OCI-M2 (cell line): ENCODE data around the gene PTCD3.

ENCODE experiments used
- DNase-seq: peaks from one replicate; lab custom pipeline; 2025; ENCODE audit not compliant: unreplicated experiment; lab: John Stamatoyannopoulos, UW

Gene PTCD3

DNA sequence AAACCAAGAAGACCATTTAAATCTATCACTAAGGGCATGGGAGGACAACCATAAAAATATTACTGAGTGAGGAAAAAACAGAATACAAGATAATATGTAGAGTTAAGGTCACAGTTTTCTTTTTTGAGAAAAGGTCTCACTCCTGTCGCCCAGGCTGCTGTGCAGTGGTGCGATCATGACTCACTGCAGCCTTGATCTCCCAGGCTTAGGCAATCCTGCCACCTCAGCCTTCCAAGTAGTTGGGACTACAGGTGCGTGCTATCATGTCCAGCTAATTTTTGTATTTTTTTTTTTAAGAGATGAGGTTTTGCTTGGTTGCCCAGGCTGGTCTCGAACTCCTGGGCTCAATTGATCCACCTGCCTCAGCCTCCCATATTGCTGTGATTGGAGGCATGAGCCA lies 24.3 kb upstream of the PTCD3 start:
- no peak for DNase-seq

DNA sequence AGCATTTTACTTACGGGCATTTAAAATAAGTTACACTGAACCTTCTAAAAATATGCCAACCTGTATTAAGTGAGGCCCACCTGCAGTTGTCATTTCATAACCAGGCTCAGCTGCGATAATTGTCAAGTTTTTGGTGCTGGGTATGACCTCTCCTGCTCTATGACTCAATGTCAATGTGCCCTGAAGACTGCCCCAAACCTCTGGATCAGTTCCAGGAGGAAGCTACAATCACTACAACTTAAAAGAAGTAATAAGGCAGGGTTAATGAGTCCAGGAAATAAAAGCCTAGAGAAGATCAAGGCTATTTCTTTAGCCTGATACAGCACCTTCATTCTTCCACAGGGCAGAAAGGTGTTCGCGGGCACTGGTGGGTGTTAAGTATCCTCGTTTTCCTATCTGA lies 23.3 kb upstream of the PTCD3 start:
- no peak for DNase-seq

DNA sequence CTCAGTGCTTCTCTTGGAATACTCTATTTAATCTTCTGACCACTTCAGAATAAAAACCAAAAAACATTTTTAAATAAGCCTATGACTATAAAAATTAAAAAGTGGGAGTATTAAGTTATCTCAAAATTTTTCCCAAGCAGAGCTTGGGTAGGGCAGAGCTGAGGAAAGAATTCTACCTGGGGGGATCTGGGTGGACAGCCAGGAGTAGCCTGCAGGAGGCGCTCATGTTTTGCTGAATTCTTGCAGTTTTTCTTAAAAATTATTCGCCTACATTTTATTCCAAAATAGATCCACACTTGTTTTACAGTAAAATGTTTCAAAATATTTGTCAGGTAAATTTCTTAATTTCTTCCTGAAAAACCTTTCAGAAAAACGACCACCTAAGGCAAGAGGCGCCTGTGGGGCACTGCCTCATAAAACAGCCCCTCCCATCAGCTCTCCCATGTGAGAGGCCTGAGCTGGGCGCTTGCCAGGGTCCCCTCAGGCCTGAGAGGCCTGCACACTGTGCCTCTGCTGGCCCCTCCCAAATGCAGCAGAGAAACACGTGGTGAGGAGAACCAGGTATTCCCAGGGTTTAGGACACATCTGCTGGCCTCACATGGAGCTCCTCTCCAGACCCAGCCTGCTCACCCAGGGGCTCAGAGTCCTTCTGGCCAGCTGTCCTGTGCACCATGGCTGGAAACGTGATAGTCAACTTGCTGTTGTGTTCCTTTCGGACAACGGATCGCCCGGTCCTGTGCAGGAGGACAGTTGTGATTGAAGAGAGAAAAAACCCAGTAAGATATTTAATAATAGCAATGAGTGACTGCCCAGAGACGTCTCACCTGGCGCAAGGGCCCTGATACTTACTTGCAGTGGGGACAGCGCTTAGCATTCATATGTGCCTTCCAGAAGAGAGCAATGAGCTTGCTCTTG lies 17.8 kb upstream of the PTCD3 start:
- DNase-seq = no peak

DNA sequence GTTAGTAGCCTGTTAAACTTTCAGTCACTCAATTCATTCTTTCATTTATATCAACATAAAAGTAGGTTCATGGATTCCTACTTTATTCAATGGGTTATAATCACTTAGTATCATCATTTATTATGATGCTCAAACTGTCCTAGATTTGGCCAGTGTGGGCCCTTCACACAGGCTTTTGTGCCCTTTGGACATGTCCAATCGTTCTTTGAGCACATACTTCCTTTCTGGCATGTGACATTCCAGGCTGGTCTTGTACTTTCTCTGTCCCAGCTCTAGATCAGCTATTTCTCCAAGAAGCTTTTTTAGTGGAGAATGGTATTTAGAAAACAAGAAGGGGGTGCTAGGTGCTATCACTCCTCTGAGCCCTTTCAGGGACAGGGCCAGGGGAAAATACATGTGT lies 11.8 kb upstream of the PTCD3 start:
- DNase-seq = no peak

DNA sequence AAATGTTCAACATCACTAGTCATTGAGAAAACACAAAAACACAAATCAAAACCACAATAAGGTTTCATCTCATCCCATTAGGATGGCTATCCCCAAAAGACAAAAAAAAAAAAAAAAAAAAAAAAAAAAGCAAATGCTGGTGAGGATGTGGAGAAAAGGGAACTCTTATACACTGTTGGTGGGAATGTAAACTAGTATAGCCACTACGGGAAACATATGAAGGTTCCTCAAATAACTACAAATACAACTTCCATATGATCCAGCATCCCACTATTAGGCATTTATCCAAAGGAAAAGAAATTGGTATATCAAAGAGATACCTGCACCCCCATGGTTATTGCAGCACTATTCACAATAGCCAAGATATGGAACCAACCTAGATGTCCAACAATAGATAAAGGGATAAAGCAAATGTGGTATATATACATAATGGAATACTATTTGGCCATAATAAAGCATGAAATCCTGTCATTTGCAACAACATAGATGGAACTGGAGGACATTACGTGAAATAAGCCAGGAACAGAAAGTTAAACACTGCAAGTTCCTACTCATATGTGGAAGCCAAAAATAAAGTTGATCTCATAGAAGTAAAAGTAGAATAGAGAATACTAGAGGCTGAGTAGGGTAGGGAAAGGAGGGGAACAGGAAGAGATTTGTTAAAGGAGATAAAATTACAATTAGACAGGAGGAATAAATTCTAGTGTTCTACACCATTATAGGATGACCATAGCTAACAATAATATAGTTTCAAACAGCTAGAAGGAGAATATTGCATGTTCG lies 8.7 kb upstream of the PTCD3 start:
- no peak for DNase-seq

DNA sequence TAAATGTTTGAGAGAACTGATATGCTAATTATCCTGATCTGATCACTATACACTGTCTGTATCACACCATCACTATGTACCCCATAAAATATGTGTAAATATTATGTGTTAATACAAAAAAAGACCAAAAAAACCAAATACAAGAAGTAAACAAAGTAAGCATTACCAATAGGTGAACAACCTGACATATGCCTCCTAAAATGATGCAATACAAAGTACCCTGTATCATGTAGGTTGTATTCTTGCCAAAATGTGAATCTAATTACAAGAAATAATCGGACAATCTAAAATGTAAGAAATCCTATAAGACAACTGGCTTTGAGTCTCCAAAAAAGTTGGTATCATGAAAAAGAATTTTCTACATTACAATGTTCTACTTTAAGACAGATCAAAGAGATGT lies 8.1 kb upstream of the PTCD3 start:
- no peak for DNase-seq

DNA sequence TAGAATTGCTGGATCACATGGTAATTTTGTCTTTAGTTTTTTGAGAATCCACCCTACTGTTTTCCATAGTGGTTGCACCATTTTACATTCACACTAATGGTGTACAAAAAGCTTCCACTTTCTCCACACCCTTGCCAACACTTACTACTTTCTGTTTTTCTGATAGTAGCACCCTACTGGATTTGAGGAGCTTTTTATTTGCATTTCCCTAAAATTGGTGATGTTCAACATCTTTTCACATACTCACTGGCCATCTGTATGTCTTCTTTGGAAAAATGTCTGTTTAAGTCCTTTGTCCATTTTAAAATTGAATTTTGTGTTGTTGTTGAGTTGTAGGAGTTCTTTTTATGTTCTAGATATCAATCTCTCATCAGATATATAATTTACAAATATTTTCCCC lies 3.9 kb upstream of the PTCD3 start:
- DNase-seq = no peak

DNA sequence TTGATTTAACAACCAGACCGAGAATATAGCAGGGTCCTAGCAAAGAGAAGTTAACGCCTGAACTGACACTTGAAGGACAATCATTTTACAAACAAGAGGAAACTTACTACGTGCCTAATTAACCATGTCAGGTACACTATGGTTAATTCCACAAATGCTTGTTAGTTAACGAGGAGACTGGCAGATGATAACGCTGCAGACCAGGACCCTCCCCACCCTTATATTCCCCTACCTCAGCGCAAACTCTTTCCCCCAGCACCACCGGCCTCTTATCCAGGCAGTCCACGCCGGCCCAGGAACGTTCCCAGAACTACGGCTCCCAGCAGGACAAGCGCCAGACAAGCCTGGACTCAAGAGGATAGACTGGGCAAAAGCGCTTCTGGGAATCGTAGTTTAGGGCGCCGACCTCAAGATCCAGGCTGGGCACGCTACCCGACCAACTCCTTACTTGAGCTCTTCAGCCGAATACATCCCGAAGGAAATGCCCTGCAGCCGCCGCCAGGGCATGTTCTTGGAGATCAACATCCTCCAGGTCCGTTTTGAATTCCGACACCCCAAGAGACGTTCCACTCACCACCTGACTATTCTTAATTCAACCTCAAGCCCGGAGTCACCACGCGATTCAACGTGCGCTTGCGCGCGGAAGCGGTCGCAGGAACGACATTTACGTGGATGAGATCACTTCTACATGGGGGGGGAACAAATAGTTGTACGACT lies 625 bp upstream of the PTCD3 start, which contains the start of gene POLR1A:
TSS of gene POLR1A (minus strand) at position 635 of the 717 bp plus-strand sequence. CDS start at position 525, 110 bp downstream.
- DNase-seq = peak; percentile 81

DNA sequence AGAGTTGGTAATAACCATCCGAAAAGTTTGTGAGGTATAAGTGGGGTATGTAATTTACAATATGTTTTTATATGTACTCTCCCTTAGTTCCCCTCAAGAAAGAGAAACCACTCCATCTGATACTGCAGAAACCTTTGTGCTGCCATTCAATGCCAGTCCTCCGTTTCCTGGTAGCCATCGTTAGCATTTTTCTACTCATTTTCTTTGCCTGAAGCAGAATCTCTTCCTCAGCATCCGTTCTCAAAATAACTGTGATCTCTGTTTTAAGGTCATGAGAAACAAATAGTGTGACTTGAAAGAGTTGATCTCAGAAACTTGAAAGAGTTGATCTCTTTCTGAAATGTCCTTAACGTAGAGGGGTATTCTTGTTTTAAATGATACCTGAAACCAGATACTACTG lies 996 bp downstream of the PTCD3 start:
- DNase-seq = no peak

DNA sequence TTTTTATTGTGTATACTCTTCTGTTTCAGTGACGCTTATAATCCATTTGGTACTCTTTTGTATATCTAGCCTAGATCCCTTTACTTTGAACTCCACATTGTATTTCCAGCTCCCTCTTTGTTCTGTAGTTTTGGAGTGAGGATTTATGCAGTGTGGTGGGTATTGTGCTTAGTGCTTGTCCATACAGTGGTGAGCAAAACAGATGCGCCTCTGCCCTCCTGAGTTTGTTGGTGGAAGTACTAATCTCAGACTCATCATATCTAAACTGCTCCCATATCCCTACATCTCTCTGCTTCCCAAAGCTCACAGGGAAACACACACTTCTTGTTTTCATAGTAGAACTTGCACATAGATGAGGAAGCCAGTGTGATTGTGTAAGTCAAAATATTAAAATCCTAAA lies 12.1 kb downstream of the PTCD3 start:
- no peak for DNase-seq

DNA sequence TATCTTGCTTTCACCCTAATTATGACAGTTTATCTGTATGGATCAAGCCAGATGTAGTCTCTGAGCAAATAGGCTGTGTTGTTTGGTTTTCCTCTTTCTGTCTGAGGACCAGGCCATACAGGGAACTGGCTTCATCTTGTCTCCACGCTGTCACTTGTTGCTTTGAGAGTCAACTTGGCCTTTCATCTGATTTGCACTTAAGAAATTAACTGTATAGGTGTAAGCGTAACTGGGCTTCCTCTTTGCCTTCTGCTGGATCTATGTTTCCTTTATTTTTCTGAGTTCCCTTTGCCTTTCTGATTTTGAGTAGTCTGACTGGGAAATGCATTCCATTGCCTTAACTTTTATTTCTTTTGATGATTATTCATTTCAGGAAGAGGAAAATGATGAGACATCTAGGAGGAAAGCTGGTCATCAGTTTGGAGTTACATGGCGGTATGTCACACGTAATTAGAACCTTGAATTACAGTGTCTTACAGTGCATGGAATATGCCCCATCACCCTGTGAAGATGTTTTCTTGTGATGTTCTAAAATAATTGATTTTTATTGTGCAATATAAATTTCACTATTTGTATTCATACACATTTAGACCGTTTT lies 17.4 kb downstream of the PTCD3 start:
- no peak for DNase-seq

DNA sequence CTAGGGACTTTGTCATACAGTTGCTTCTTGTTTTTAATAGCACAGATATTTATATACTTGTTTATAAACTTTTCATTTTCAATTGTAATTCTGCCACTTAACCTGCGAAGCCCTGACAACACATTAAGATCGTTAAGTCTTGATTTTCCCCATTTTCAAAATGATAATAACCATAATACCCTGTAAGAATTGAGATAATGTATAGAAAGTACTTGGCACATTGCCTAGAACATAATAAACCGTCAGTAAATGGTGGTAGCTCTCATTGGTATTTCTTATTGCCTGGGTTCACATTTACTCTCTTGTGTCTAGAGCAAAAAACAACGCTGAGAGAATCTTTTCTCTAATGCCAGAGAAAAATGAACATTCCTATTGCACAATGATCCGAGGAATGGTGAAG lies 18.6 kb downstream of the PTCD3 start:
- no peak for DNase-seq

DNA sequence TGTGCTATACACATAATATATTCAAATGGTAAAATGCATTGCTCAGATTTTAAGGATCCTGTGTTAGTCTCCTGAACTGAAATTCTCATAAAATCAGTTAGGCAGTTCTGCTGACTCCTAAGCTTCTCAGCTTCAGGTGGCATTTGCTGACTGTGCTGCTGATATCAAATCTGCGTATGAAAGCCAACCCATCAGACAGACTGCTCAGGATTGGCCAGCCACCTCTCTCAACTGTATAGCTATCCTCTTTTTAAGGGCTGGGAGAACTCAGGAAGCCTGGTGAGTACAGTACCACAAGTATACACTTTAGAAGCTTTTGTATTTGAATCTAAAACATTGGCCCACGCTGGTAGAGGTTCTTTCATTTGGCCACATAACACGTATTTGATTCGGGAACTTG lies 28.7 kb downstream of the PTCD3 start:
- no peak for DNase-seq

DNA sequence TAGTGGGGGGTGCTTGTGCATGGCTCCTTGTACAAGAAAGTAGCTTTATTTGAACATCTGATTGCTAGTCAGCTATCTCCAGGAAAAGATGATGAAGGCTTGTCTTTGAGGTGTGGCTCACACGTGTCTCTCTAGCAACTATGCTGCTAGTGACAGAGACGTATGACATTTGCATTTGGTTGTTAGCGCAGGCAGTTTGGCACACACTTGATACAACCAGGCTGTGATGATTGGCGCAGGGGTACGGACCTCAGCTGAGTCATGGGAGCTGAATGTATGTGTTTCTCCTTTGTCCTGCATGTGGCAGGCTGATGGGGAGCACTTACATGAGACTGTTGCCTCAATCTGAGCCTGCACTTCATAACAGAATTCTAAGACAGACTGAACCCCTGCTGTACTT lies 29.6 kb downstream of the PTCD3 start:
- no peak for DNase-seq

DNA sequence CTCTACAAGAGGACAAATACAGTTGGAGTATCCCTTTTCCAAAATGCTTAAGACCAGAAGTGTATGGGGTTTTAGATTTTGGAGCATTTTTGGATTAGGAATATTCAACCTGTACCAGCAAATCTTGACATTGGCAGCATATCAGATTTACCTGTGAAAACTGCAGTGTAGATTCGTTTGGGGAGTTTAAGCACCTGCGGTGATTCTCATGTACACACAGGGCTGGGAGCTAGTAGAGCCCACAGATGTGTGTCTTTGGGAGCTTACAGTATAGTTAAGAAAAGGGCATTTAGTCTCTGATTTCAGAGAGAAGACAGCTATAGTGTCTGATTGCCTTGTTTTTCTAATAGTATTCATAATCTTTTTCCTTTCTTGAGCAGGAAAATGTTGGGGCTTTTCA lies 30.1 kb downstream of the PTCD3 start:
- no peak for DNase-seq

DNA sequence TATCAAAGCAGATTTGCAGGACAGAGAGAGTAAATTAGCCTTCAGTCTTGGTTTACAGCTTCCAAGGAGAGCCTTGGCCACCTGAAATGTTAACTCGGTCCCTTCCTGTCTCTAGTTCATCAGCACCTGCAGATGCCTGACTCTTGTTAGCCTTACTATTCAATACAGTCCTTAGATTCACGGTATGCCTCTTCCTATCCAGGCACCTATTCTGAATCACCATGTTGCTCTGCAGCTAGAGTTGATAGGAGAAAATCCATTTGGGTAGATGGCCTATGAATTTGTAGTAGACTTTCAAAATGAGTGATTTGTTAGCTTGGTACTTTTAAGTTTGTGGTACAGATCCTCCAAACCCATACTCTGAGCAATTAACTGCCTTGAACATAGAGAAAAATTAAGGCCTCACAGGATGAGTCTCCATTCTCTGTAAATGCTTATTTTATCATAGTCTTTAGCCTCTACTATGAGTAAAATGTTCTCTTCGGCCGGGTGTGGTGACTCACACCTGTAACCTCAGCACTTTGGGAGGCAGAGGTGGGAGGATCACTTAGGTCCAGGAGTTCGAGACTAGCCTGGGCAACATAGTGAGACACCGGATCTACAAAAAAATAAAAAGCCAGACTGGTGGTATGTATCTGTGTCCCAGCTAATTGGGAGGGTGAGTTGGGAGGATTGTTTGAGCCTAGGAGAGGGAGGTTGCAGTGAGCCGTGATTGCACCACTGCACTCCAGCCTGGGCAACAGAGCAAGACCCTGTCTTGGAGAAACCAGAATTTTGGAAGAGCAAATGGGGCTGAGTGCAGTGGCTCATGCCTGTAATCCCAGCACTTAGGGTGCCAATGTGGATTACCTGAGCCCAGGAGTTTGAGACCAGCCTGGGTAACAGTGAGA lies 32.9 kb downstream of the PTCD3 start:
- no peak for DNase-seq

DNA sequence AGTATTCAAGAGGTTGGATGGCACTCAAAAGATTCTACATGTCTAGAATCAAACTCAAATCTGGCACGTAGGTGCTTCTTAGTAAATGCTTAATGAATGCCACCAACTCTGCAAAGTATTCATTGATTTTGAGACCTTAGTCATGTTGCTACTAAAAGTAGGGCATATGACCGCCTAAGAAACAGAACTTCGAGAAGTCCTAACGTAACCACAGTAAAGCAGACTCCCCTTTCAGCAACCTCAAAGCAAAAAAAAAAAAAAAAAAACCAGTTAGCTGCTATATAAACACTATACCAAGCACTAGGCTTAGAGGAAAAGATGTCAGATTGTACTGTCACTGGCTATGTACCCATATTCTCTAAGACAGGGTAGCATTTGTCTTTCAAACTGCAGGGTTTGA lies 33.9 kb downstream of the PTCD3 start:
- DNase-seq = no peak

DNA sequence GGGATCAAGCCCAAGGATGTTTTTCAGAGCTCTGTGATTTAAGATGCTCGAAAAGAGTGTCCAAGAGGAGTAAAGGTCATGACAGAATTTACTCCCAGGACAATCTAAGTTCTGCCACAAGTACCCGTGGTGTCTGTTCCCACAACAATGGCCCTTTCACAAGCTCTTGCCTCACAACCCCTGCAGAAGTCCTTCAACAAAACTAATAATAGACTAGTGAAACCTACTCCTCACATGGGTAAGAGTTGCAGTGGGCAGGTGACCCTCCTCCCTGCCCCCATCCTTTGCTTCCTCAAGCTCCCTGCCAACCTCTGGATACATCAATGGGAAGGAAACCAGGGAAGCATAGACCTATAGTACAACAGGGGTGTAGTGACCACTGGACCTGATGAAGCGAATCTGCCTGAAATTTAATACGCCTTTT lies 34.9 kb downstream of the PTCD3 start:
- DNase-seq = no peak

DNA sequence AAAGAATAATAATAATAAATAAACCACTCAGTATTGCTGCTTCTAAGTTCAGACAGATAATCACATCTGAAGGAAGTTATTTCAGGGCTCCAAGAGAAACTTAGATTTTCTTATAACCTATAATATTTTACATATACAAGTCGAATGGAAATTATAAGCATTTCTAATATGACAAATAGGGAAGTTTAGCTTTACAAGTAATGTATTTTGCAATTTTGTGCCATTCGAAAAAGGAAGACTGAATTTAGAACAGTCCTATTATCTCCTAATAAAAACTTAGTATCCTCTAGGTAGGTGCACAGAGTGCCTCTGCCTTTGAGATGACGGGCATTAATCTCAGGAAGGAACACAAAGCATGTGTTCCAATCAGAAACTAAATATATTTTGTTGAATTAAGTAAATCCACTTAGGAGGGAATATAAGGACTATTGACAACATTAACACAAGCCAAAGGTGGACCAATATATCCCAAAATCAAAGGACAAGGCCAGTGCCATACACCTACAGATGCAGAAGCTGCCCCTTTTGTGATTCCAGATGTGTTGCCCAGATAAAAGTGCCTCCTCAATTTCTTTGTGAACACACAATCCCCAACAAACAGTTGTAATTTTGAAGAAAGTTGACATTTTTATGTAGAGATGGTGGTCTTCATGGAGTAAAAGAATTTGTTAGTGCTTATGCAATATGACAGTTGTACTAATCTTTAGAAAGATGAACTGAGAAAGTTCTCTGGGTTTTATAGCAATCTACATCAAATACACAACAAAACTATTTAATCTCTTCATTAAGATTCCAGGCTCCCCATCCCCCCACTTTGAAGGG lies 36.6 kb downstream of the PTCD3 start:
- DNase-seq = no peak
